ENCODE results near the gene KIF12. TPM values are rescaled to one million over a fixed set of nuclear protein-coding genes. Genes with fewer than 3 reads are reported as not detected.

Gene KIF12
- total and polyA plus RNA-seq, 2 of the 13 experiments (the other 11 are each of a cell fraction or from before 2014, with no cell fraction given), result 1.8 to 12.5 TPM

DNA sequence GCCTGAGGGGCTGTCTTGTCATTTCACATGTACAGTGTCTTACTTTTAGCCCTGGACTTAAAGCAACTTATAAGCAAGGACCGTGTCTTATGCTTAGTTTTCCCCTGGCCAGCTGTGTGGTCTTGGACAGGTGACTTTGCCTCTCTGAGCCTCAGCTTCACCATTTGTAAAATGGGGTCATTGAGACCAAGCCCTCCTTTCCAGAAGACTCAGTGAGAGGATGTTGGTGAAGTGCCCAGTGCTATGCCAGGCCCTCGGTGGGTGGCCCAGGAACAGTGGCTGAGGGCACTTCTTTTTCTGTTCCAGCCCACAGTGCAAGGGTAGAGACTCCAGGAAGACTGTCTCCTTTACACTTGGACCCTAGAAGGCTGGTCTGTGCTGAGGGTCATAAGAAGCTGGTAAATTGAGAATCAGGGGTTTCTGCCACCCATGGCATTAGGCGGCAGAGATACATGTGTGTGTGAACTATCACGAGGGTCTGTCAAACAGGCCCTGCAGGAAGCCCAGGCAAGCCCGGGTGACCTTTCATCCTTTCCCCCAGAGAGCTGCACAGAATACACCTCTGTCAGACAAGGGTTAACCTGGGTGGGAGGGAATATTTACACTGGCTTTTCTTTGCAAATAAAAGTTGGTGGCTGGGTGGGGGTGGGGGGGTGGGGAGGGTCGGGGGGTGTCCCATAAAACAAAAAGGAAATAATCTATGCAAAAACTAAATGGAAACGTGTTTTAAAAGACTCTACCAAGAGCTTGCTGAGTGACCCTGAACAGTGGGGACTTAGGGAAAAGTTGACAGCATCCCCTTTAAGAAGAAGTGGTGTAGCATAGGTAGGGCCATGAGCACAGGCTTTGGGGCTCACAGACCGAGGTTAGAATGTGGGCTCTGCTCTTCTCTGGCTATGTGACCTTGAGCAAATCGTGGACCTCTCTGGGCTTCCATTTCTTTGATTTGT lies 20.4 kb upstream of the KIF12 start:
- in situ Hi-C loops (cut with HindIII; ENCODE audit: extremely low pct_ligation_motif_present, low pct_unique_long_range_greater_than_20kb), result no loop called here
- H3K4me1 ChIP-seq (ENCODE audit: insufficient read depth, low read length), result peaks cover 95% of the 10 kb centered on the region
- H3K79me2 ChIP-seq (ENCODE audit: insufficient read depth, low read length), result no peaks in the 10 kb centered on the region
- ChIA-PET CTCF (ENCODE audit: low intra/inter-chr PET ratio, low total read pairs) (no interaction called here), POLR2A (interaction anchor here (1.0 to 5.6 kb wide), 12 partner anchors 8 to 209 kb away, joined by 4 to 107 read pairs (median 26); partner anchors contain the start of genes AMBP, COL27A1 and KIF12)
- H3K9me3 ChIP-seq (ENCODE audit: low read length), result no peaks in the 10 kb centered on the region
- H2AFZ ChIP-seq (ENCODE audit: low read length), result no peak overlapping the region
- no peaks in the 10 kb centered on the region for H4K20me1 ChIP-seq (ENCODE audit: insufficient read depth, low read length)
- H3K4me2 ChIP-seq (ENCODE audit: low read depth, low read length), result peak overlapping the region; percentile 87
- H3K27me3 ChIP-seq (ENCODE audit: control insufficient read depth in 1 of 2, insufficient read depth in 2 of 2, low read length in 2 of 2), result no peaks in the 10 kb centered on the region
- H3K27ac ChIP-seq (ENCODE audit: extremely low read length, insufficient read depth, low read length), result peak overlapping the region; percentile 87
- 2% methylated on average over 8 of the region's 9 CpGs for WGBS (ENCODE audit: low lambda C conversion rate)
- peak overlapping the region; percentile 12 to 64 (median 27); a peak in 3 of 6 replicates for H3K4me3 ChIP-seq (replicated peaks in 1 of 3; ENCODE audit: insufficient read depth in 1 of 3, low read depth in 2 of 3, low read length in 3 of 3)
- intact Hi-C loops (cut with micrococcal nuclease; ENCODE audit: unreplicated experiment), result loop anchor here (2.0 kb wide), 1 partner anchor 13 kb away; no protein-coding TSS in a partner anchor
- ATAC-seq (peak; percentile 19), DNase-seq (ENCODE audit: low spot score) (peak; percentile 89), FAIRE-seq (peak; percentile 85)
- TSS peak; percentile 64 for BruUV-seq (replicated peaks)
- no peaks in the 10 kb centered on the region for H3K36me3 ChIP-seq (replicated peaks in 1 of 2; ENCODE audit: control insufficient read depth in 1 of 2, insufficient read depth in 2 of 2, low read length in 2 of 2)
- peak overlapping the region; percentile 70 for H3K9ac ChIP-seq (ENCODE audit: insufficient read depth, low read depth, low read length)
- TF ChIP-seq HNF4A (CRISPR knock-in tag; IDR thresholded peaks at IDR 0.05) (peak; percentile 80), KDM5B (CRISPR knock-in tag; IDR thresholded peaks at IDR 0.05; ENCODE audit: borderline replicate concordance) (0 out of 2 replicates have a peak, but pooled peaks have one; percentile 24), ZNF326 (CRISPR knock-in tag; IDR thresholded peaks at IDR 0.05; ENCODE audit: borderline replicate concordance) (no peak), ZNF10 (CRISPR knock-in tag; IDR thresholded peaks at IDR 0.05; ENCODE audit: borderline replicate concordance, low read depth) (no peak), ZNF296 (CRISPR knock-in tag; conservative IDR thresholded peaks at IDR 0.05) (no peak), MAFK (conservative IDR thresholded peaks at IDR 0.05 in 1 of 2, IDR thresholded peaks at IDR 0.05 in 1 of 2; ENCODE audit: low read length in 2 of 2) (no peak), GATA4 (IDR thresholded peaks at IDR 0.05; ENCODE audit: borderline replicate concordance, low read depth) (0 out of 2 replicates have a peak, but pooled peaks have one; percentile 43), ZBTB42 (CRISPR knock-in tag; IDR thresholded peaks at IDR 0.05) (no peak), ZNF124 (CRISPR knock-in tag; IDR thresholded peaks at IDR 0.05) (no peak), ZNF784 (CRISPR knock-in tag; IDR thresholded peaks at IDR 0.05; ENCODE audit: borderline replicate concordance) (no peak), ZFP36 (IDR thresholded peaks at IDR 0.05; ENCODE audit: borderline replicate concordance, low read depth, low read length, partially characterized antibody) (no peak), PAXIP1 (CRISPR knock-in tag; conservative IDR thresholded peaks at IDR 0.05) (peak; percentile 79), GATAD2A (CRISPR knock-in tag; IDR thresholded peaks at IDR 0.05) (peak; percentile 80), GZF1 (CRISPR knock-in tag; IDR thresholded peaks at IDR 0.05) (no peak), WIZ (CRISPR knock-in tag; IDR thresholded peaks at IDR 0.05) (no peak), PLSCR1 (CRISPR knock-in tag; IDR thresholded peaks at IDR 0.05; ENCODE audit: borderline replicate concordance) (no peak), ZMAT3 (CRISPR knock-in tag; conservative IDR thresholded peaks at IDR 0.05) (no peak), ZNF317 (CRISPR knock-in tag; IDR thresholded peaks at IDR 0.05) (0 out of 2 replicates have a peak, but pooled peaks have one; percentile 24)
